GM19455 (cell line): ENCODE data around the gene NRXN3.

Experiments
- ATAC-seq: cut with Tn5 transposase; IDR thresholded peaks from one replicate; pipeline ENCODE4 v1.9.1; 2021; ENCODE audit not compliant: unreplicated experiment

The NRXN3 gene

DNA sequence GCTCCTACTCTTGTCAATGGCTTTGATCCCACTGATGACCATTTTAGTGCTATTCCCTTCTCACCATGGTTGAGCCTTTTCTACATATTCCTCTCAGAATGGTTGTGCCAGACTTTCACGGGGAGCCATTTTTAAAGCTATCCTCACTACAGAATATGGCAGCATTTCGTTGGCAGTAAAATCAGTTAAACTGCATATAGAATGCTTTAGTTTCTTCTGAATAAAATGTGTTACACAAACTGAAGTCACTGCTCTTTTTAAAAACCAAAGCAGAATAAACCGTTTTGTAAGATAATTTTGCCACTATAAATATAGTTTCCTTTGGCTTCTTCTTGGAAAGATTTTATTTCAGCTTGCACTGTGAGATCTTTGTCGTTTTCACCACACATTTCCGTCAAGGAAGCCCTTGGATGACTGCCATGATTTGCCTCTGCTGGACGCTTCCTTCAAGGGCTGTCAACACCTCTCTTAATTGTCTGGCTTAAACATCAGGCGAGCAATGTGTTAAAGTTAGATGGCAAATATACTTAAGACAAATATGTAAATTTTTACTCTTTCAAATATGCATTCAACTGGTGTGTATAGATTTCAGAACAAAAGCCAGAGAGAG, 1416.9 kb downstream of the NRXN3 start:
- no peak for ATAC-seq

DNA sequence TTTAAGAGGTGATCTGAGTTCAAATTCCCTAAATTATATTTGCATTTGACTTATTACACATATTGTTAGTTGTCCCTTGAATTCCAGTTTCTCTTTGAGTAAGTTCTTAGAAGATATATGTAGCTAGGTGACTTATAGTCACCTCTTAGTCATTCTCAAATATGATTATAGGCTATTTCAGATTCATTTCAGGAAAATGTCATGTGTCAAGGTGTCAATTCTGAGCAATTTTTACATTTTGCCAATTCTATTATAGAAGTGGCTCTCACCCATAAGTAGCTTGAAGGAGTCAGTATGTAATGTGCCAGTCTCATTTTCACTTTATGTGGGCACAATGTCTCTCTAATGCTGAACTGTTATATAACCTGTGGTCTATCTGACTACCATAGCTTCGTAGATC, 1417.7 kb downstream of the NRXN3 start:
- ATAC-seq, result no peak

DNA sequence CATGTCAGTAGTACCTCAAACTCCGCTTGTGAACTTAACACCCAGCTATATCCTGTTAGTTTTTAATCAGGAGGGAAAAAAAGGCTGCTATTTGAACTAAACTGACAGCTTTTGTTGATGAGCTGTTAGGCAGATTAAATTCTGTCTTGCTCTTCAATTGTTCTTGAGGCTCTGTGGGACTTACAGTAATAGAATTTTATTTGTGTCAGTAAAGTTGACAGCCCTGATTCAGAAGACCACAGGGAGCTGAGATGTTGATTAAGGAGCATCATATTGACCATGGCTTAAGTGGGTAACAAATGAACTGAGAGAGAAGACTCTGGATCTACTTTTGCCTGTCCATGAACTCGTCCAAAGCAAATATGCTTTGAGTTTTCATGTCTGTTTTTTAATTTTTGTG, 1418.2 kb downstream of the NRXN3 start:
- no peak for ATAC-seq

DNA sequence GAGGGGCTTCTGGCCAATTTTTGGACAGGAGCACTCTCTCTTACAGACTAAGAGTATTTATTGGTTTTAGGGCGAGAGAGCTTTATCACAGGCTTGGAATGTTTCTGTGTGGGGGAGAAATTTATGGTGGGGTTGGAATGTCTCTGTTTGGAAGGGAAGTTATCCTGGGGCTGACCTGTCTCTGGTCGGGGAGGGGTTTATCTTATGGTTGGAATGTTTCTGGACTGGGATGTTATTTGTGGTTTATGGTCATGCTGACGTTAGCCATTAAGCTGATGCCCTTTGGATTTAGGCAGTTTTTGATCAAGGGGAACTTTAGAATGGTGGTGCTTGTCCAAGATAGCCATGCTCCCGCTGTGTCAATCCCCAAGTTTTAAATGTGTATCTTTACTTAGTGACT, 1426.4 kb downstream of the NRXN3 start:
- ATAC-seq, result no peak

DNA sequence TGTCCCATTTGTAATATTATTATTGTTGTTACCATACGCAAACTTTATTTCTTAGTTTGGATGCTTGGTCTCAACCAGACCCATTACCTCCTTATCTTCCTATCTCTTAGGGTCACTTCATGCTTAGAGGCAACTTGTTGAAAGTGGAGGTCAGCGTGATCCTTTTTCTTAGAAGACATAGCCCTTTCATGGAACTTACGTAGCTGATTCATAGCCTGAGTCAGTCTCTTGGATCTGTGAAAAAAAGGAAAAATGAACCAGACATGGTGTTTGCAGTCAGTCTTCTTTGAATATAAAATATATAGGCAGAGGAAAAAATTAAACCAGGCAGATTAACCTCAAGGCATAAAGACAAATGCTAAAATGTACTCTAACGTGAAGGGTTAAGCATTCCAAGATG, 1427.4 kb downstream of the NRXN3 start:
- ATAC-seq, result no peak

DNA sequence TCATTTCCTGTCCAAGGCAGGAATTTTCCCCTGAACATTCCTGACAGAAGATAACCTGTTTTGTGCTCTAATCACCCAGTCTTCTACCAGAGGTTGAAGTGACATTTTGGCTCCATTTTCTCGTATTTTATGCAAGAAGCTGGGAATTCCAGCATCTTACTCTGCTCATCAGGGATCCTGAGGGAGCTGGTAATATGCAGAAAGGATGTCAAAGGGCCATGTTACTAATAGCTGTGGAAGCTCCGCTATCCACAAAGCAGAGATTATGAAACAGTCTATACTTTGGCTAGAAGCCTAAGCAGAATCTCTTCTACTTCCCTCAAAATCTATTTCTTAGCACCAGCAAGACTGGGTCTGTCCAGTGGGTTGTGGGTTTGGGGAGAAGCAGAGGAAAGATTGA, 1428.2 kb downstream of the NRXN3 start:
- ATAC-seq, result no peak

DNA sequence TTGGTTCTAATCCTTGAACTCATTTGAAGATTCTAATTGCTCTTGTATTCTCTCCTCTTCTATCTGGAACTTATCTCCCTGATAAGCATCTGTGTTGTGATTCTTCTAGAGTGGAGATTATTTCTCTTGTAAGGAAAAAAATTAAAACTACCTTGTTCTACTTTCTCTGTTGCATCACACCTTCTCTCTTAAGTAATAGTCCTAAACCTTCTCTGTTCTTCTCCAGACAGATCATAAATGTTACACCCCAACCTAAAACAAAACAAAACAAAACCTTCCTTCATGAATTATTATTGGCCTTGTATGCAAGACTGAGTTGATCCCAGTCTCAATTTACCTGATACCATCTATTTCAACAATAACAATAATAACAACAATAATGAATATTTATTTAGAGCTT, 1429.1 kb downstream of the NRXN3 start:
- no peak for ATAC-seq

DNA sequence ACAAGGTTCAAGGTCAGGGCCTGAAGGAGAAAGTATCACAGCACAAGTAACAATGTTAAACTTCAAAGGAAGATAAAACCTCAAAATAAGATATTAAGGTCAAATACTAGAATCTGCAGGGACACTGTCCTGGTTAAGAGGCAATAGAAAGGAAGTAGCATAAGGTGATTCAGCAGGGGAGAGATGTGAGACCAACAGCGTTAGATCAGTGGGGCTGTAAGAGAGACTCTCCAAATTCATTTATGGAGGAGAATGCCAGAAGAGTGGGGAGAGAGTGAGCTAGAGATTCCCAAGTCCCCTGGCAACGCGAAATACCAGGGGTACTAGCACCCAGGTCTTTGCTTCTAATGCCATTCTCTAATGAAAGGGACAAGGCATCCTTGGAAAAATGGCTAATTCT, 1430.2 kb downstream of the NRXN3 start:
- ATAC-seq, result no peak

DNA sequence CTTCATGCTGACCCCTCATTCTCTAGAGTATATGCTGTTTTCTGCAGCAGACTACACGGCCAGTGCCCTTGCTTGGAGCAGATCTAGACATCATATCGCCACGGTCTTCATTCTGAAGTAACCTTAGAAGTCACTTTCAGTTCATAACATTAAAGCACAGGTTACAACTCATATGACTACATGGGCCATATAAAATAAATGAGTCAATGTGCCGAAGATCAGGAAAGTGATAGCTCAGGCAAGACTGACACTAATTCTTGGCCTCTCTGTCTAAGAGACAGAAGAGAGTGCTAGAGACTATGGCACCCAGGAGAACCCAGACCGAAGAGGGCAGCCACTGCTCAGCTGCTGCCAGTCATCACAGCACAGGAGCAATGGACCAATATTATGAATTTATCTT, 1431.4 kb downstream of the NRXN3 start:
- ATAC-seq, result no peak

DNA sequence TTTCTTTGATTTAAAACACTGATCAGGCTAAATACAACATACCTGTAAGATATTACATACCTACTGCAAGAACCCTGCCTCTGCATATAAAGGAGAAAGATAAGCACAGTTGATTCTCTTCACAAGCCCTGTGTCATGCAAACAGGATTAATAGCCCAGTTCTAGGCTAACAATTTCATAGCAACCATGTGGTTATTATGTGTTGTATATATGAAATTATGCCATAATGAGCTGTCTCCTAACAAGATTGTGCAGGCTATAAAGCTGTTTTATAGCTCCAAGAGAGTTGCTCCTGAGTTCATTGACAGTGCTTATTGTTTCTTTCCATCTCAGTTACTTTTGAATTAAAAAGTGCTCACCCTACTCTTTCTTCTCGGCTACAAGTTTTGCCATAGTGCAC, 1431.9 kb downstream of the NRXN3 start:
- ATAC-seq, result no peak

DNA sequence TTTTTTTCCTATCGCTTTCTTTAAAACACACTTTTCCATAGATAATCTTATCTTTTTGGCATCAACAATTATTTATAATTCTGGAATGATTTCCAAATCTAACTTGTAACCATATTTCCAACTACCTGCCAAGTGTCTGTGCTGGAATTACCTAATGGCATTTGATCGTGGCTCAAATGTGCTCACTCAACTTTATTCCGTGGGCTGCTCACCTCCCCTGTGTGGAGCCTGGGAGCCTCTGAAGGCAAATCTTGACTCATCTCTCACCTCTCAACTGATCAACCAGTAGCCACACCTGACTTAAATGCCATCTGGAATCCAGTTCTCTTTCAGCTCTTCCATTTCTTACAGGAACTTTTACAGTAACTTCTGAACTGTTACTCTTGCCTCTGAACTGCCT, 1432.6 kb downstream of the NRXN3 start:
- no peak for ATAC-seq

DNA sequence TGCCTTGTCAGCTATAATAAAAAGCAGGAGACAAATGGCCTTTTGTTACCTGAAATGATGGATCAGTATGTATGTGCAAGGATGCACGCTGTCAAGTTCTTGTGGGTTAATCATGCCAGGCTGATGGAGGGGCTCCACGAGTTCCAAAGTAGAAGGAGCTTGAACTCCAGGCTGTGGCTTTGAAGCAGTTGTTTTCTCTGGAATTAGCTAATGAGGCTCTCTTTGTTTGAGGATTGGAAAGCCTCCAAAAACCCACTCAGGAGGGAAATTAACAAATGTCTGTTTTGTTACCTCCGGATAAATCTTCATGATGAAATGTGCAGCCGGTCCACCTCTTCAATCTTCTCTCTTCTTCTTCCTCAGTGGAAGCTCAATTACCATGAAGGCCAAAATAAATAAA, 1435.7 kb downstream of the NRXN3 start:
- ATAC-seq, result no peak

DNA sequence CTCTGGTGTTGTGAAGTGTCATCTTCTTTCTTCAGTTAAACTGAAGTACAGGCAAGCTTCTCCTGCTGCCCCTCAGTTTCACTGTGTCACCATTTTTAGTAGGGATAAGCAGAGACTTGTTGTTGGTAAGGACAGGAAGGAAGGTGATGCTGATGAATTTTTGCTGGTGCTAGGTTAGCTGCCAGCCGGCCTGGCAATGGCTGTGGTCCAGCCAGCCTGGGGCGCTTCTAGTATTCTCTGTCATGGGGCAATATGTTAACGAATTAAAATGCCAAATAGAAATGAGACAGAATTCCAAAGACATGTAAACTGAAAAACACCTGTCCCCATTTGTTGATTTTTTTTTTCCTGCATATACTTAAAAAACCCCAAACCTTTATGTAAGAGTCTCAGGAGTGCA, 1438.3 kb downstream of the NRXN3 start:
- ATAC-seq, result no peak

DNA sequence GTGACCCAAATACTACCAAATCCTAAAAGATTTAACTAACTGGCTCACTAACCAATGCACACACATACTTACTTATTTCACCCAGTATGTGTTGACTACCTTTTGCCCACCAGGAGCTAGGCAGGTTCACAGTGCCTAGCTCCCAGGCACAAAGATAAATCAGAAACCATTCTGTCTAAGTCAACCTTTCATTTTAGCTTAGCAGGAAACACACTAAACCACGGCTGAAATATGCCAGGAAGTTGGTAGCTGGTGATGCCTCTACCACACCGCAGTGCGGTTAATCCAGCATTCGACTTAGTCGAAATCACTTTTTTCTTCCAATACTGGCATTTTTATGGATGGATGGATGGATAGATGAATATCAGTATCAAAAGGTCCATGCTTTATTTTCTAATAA, 1443.5 kb downstream of the NRXN3 start:
- ATAC-seq, result no peak

DNA sequence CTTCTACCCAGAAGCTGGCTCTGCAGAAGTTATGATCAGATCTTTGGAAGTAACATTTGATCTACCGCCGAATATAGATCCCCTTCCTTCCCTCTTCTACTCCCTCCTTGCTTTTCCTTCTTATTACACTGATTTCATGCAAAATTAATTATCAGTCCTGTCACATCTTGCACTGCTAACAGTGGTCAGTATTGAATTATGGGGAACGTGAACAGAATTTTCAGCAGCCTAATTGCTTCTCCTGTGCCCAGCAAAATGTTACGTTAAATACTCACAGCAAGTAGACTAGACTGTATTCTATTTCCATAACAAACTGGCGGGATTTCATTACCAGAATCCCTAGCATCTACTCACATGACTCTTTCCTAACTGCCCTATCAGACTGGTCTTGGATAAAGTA, 1444.3 kb downstream of the NRXN3 start:
- ATAC-seq, result no peak

DNA sequence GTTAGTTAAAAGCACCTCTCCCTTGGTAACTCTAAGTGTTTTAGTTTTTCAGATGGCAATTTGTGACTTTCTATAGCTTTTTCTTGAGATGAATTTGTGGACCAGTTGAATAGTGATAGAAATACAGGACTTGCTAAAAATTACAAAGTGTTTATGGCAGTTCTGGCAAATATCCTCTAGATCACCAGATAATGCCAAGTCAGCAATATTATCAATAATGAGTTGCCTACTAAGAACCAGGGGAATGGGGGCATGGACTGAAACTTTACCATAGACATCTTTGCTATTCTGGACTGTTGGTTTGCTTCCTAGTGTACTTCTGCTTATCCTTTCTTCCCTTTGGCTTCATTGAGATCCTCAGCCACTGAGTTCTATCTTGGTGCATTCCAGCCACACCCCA, 1456.9 kb downstream of the NRXN3 start:
- ATAC-seq, result no peak

DNA sequence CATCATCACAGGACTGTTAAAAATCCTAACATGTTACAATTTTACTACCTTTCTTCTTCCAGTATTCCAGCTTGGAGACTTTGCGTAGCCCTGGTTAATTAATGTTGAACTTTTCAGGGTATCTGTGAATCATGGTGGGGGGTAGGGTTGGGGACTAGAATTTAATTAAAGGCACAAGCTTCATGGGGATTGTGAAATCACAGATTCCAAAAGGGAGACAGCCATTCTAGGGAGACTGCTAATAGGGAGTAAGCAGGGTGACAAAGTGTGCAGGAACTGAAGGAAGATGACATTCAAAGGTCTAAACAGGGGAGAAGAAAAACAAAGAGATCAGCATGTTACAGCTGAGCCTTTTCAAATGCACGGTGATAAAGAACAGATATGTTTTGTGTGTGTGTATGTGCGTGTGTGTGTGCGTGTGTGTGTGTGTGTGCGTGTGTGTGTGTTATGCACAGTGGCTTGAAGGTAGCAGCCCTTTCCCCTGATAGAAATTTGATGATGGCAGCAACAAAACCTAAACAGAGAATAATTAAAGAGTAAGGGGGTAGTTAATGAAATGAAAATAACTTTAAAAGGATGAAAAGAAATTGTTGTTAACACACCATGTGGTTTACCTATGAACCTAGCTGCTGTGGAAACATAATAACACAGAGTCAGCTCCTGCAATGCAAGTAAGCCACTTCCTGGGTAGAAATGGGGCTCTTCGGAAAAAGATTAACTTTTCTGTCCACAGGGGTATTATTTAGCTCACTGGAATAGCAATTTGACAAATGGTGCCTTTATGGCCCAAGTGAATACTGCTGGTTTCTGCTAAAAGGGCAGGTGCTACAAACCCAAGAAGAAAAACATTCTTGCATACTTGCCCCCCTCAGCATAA, 1459.5 kb downstream of the NRXN3 start:
- ATAC-seq, result no peak

DNA sequence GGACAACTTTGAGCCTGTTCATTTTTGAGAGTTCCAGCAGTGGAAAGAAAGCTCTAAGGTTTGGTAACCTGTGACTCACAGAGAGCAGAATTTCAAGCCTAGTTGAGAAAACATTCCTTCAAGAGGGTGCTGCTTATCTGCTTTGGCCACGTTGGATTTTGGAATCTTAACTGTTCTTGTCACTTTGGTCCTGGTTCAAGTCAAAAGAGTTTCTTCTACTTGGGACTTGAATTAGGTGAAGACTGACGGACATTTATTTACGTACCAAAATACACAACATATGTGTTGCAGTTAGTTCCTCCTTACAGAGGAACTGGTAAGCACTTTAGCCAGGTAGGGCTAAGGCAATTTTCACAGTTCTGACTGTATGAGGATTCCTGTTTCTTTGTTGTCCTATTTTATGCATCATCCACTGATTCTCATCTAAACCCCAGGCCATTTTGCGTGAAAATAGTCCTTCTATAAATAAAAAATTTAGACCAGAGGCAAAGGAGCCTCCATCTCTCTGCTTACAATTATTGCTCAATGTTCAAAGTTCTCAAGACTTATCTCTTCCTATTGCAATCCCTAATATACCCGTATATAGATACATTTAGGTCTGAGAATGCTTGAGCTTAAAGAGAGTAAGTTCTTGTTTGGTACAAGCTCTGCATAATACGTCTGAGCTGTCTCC, 1460.3 kb downstream of the NRXN3 start:
- ATAC-seq, result no peak

DNA sequence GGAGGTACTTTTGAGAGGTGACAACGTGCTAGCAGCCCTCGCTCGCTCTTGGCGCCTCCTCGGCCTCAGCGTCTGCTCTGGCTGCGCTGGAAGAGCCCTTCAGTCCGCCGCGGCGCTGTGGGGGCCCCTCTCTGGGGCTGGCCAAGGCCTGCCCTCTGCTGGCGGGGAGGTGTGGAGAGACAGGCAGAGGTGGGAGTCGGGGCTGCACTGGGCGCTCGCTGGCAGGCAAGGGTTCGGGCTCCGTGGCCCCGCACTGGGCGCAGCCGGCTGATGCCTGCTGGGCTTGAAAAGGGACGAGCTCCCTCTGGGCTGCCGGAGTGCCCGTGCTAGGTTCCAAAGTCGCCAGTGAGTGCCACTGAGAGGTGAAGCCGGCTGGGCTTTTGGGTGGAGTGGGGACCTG, 1461.1 kb downstream of the NRXN3 start:
- no peak for ATAC-seq

DNA sequence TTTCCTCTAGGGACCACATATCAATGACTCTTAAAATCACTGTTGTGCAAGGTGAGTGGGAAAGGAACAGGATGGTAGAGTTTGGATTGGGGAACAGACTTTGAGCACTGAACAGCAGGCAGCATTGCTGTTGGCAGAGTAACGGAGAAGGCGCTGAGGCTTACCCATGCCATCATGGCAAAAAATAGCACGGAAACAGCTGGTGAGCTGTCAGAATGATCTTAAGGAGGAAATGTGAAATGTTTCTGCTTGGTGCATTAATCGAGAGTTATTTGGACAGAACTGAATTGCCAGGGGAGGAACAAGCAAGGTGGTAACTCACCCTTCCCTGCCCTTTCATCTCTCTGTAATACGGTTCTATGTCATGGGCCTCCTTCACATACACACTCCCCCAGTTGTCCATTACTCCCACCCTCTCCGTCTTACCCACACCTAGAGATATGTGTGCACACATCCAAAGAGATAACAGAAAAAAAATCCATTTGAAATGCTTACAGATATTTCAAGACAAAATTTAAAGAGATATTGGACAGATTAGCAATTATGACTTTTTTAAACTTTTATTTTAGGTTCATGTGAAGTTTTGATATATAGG, 1468.6 kb downstream of the NRXN3 start:
- ATAC-seq, result no peak

DNA sequence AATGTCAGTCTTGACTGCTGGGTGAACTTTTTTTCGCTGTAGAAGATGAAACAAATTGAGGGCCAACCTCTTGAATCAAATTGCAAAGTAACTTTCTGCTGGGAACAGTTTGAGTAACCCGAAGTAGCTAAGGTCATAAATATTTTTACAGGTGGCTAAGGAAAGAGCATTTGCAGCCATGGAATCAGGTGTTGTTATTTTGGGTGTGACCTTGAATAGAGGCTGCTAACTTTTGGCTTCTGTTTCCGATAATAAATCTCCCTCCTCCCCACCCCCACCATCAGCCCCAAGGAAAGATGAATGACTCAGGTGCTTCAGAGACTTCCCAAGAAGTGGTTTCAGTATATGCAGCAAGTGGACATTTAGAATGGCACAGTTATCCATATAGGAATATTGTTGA, 1469.4 kb downstream of the NRXN3 start:
- no peak for ATAC-seq

DNA sequence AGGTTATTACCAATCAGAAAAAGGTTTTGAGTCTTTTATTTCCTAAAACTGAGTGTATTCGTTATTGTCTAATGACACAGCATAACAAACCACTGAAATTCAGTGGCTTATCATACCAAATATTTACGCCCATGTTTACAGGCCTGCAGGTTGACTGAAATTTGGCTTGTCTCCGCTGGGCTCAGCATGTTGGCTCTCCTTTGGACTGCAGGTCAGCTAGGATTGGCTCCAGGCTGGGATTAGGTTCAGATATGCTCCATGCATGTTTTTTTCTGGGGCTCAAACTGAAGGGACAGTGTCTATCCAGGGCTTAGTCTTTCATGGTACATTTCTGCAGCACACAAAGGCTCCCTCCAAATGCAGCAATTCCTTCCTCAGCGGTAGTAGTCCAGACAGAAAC, 1471.2 kb downstream of the NRXN3 start:
- ATAC-seq, result no peak
